ENCODE measurements around the gene IGSF23.

IGSF23 gene

GRCh38 chr19:44663996-44664395 lies 50.6 kb downstream of the IGSF23 start:
- Histone ChIP-seq H4K20me1 (ENCODE audit: low read depth, low read length) (no peaks in the 10 kb centered on the region), H3K36me3 (ENCODE audit: low read length) (no peaks in the 10 kb centered on the region), H3K9ac (ENCODE audit: low read length) (no peak overlapping the region), H2AFZ (ENCODE audit: low read depth, low read length, severe bottlenecking) (no peak overlapping the region), H3K9me3 (ENCODE audit: insufficient read depth, low read length) (no peaks in the 10 kb centered on the region), H3K9me2 (replicated peaks; ENCODE audit: insufficient read depth, low read length) (no peaks in the 10 kb centered on the region), H3K27ac (ENCODE audit: low read depth, low read length) (no peak overlapping the region), H3K4me3 (ENCODE audit: insufficient read depth, low read length, poor library complexity, severe bottlenecking) (no peak overlapping the region), H3K27me3 (ENCODE audit: low read length) (no peaks in the 10 kb centered on the region), H3F3A (ENCODE audit: insufficient read depth) (no peaks in the 10 kb centered on the region), H3K79me2 (ENCODE audit: insufficient read depth, low read length) (no peaks in the 10 kb centered on the region), H3K4me2 (ENCODE audit: low read depth, low read length, poor library complexity, severe bottlenecking) (no peak overlapping the region)
- TF ChIP-seq CTCF (IDR thresholded peaks at IDR 0.05; ENCODE audit: insufficient read depth, low read length, poor library complexity, severe bottlenecking) (no peak), EZH2phosphoT487 (conservative IDR thresholded peaks at IDR 0.05; ENCODE audit: low read length) (no peak)

GRCh38 chr19:44664976-44665375 lies 51.6 kb downstream of the IGSF23 start:
- Histone ChIP-seq H3K36me3 (ENCODE audit: low read length) (no peaks in the 10 kb centered on the region), H3K9me3 (ENCODE audit: insufficient read depth, low read length) (no peaks in the 10 kb centered on the region), H3K27ac (ENCODE audit: low read depth, low read length) (no peak overlapping the region), H3K4me2 (ENCODE audit: low read depth, low read length, poor library complexity, severe bottlenecking) (no peak overlapping the region), H2AFZ (ENCODE audit: low read depth, low read length, severe bottlenecking) (no peak overlapping the region), H3K9me2 (replicated peaks; ENCODE audit: insufficient read depth, low read length) (no peaks in the 10 kb centered on the region), H3F3A (ENCODE audit: insufficient read depth) (no peaks in the 10 kb centered on the region), H3K27me3 (ENCODE audit: low read length) (no peaks in the 10 kb centered on the region), H3K79me2 (ENCODE audit: insufficient read depth, low read length) (no peaks in the 10 kb centered on the region), H4K20me1 (ENCODE audit: low read depth, low read length) (no peaks in the 10 kb centered on the region), H3K4me3 (ENCODE audit: insufficient read depth, low read length, poor library complexity, severe bottlenecking) (no peak overlapping the region), H3K9ac (ENCODE audit: low read length) (no peak overlapping the region)
- TF ChIP-seq EZH2phosphoT487 (conservative IDR thresholded peaks at IDR 0.05; ENCODE audit: low read length) (no peak), CTCF (IDR thresholded peaks at IDR 0.05; ENCODE audit: insufficient read depth, low read length, poor library complexity, severe bottlenecking) (no peak)

- Histone ChIP-seq H3K9me3 (ENCODE audit: insufficient read depth, low read length) (no peaks in the 10 kb centered on the region), H3K4me3 (ENCODE audit: insufficient read depth, low read length, poor library complexity, severe bottlenecking) (no peak overlapping the region), H3K9ac (ENCODE audit: low read length) (no peak overlapping the region), H3K36me3 (ENCODE audit: low read length) (no peaks in the 10 kb centered on the region), H3F3A (ENCODE audit: insufficient read depth) (no peaks in the 10 kb centered on the region), H4K20me1 (ENCODE audit: low read depth, low read length) (no peaks in the 10 kb centered on the region), H2AFZ (ENCODE audit: low read depth, low read length, severe bottlenecking) (no peak overlapping the region), H3K79me2 (ENCODE audit: insufficient read depth, low read length) (no peaks in the 10 kb centered on the region), H3K9me2 (replicated peaks; ENCODE audit: insufficient read depth, low read length) (no peaks in the 10 kb centered on the region), H3K27me3 (ENCODE audit: low read length) (no peaks in the 10 kb centered on the region), H3K4me2 (ENCODE audit: low read depth, low read length, poor library complexity, severe bottlenecking) (no peak overlapping the region), H3K27ac (ENCODE audit: low read depth, low read length) (no peak overlapping the region)
- TF ChIP-seq EZH2phosphoT487 (conservative IDR thresholded peaks at IDR 0.05; ENCODE audit: low read length) (no peak), CTCF (IDR thresholded peaks at IDR 0.05; ENCODE audit: insufficient read depth, low read length, poor library complexity, severe bottlenecking) (no peak)
Observed at GRCh38 chr19:44666852-44667556, 53.6 kb downstream of the IGSF23 start.

All from SU-DHL-6 (cell line).